Breast epithelium (tissue), 4 donors: ENCODE data around the gene ATP2B1. TPM values are rescaled to one million over a fixed set of nuclear protein-coding genes. Genes with fewer than 3 reads are reported as not detected.
A peak's percentile ranks its signal among the peaks of the same experiment; 100 is the strongest.

Experiments
- DNase-seq, 2 donors: peaks; one replicate each; pipeline ENCODE4 v3.0.0-alpha.2; 2019; ENCODE audit warnings: low spot score in 2 of 2
- H3K27ac ChIP-seq, 2 donors: fragments of 200-600 bp; sonication (generic) in 1 of 2; one replicate each; pipeline ENCODE4 v1.5.1; 2016 to 2019; ENCODE audit warnings: mild to moderate bottlenecking in 1 of 2
- H3K27me3 ChIP-seq, 2 donors: fragments of 200-600 bp; sonication (generic) in 1 of 2; one replicate each; pipeline versions ENCODE4 v1.5.1 to v1.6.0; 2017 to 2019; ENCODE audit warnings: control low read depth in 1 of 2, mild to moderate bottlenecking in 1 of 2
- H3K36me3 ChIP-seq: fragments of 200-600 bp; one replicate; pipeline ENCODE4 v1.5.1; 2019
- H3K4me1 ChIP-seq, 2 donors: fragments of 200-600 bp; sonication (generic); one replicate each; pipeline ENCODE4 v1.5.1; 2016 to 2019; ENCODE audit warnings: control low read depth in 1 of 2
- H3K4me3 ChIP-seq, 3 donors: fragments of 200-600 bp; sonication (generic); 1 replicate in 2 of 3; 2 replicates in 1 of 3; pipeline ENCODE4 v1.5.1; 2016 to 2019; ENCODE audit warnings: mild to moderate bottlenecking in 3 of 3, moderate library complexity in 2 of 3
- H3K9me3 ChIP-seq, 2 donors: fragments of 200-600 bp; sonication (generic) in 1 of 2; one replicate each; pipeline ENCODE4 v1.5.1; 2016 to 2019; ENCODE audit warnings: control low read depth in 1 of 2
- CTCF ChIP-seq, 3 donors: fragments of 450-650 bp; IDR thresholded peaks; one replicate each; pipeline ENCODE4 v1.5.1; 2016 to 2017; ENCODE audit warnings: antibody characterized with exemption in 3 of 3, mild to moderate bottlenecking in 3 of 3, moderate library complexity in 3 of 3
- POLR2A ChIP-seq: fragments of 450-650 bp; IDR thresholded peaks from one replicate; pipeline ENCODE4 v1.6.1; 2016; ENCODE audit warnings: antibody characterized with exemption, mild to moderate bottlenecking, moderate library complexity
- POLR2AphosphoS5 ChIP-seq, 3 donors: sonication (generic); formaldehyde crosslinking; IDR thresholded peaks; one replicate each; pipeline ENCODE4 v1.6.1; 2017; ENCODE audit warnings: antibody characterized with exemption in 3 of 3
- intact Hi-C: fragments of 100-400 bp; cut with DNase I; formaldehyde crosslinking; loops from one replicate; pipeline ENCODE4 v1.15.1; 2023; ENCODE audit warnings: low total_unique reads
- total RNA-seq, 3 donors: library from RNA; depleted of rRNA; stranded (reverse); fragments of >200 nt; gene quantifications; one replicate each; pipeline ENCODE4 v1.1.0, GENCODE V29; 2016

The ATP2B1 gene
- total RNA-seq, 3 donors from 2014 or later, result 40.3 to 76.8 (median 54.6) TPM

GRCh38 chr12:89710873-89711750 is 2.5 kb upstream of the ATP2B1 start:
- TF ChIP-seq CTCF (IDR thresholded peaks at IDR 0.05) (no peak), POLR2AphosphoS5 (IDR thresholded peaks at IDR 0.05) (no peak), POLR2A (no peak)
- H3K27me3 ChIP-seq, result no peaks in the 10 kb centered on the region
- DNase-seq, result no peak
- peaks cover 0 to 4% of the 10 kb centered on the region in 2 donors for H3K9me3 ChIP-seq
- peak overlapping the region in 1 of 2 donors; percentile 97 for H3K27ac ChIP-seq
- H3K36me3 ChIP-seq, result no peaks in the 10 kb centered on the region
- intact Hi-C loops, result loop anchor here (5.0 to 10.0 kb wide), 2 partner anchors 146 to 266 kb away; no protein-coding TSS in a partner anchor
- H3K4me3 ChIP-seq, result peak overlapping the region in 2 of 3 donors; percentile 82 to 91
- no peaks in the 10 kb centered on the region for H3K4me1 ChIP-seq

GRCh38 chr12:89709995-89710872 is 1.6 kb upstream of the ATP2B1 start:
- intact Hi-C loops, result loop anchor here (5.0 to 10.0 kb wide), 3 partner anchors 145 to 1457 kb away; no protein-coding TSS in a partner anchor

GRCh38 chr12:89709157-89709994 is 738 bp upstream of the ATP2B1 start:
- intact Hi-C loops, result loop anchor here (5.0 kb wide), 1 partner anchor 1458 kb away; no protein-coding TSS in a partner anchor
- peak; percentile 98 to 99 for DNase-seq
- TF ChIP-seq POLR2AphosphoS5 (IDR thresholded peaks at IDR 0.05) (peak; percentile 90 to 97 (median 95)), CTCF (IDR thresholded peaks at IDR 0.05) (no peak), POLR2A (peak; percentile 92)

More at GRCh38 chr12:89709995-89710872, 1.6 kb upstream of the ATP2B1 start:
- Histone ChIP-seq H3K36me3 (no peaks in the 10 kb centered on the region), H3K4me1 (no peaks in the 10 kb centered on the region), H3K9me3 (peaks cover 0 to 3% of the 10 kb centered on the region in 2 donors), H3K4me3 (peak overlapping the region; percentile 82 to 91 (median 89)), H3K27me3 (no peaks in the 10 kb centered on the region), H3K27ac (peak overlapping the region; percentile 95 to 97)
- TF ChIP-seq POLR2A, result no peak
- TF ChIP-seq CTCF (IDR thresholded peaks at IDR 0.05), result peak in 1 of 3 donors; percentile 16
- peak; percentile 24 to 65 for DNase-seq

GRCh38 chr12:89707703-89708564 is 704 bp downstream of the ATP2B1 start:
- Histone ChIP-seq H3K4me3 (peak overlapping the region; percentile 82 to 91 (median 89)), H3K27ac (peak overlapping the region; percentile 95 to 97), H3K27me3 (no peaks in the 10 kb centered on the region), H3K9me3 (no peaks in the 10 kb centered on the region), H3K4me1 (no peaks in the 10 kb centered on the region), H3K36me3 (no peaks in the 10 kb centered on the region)
- peak; percentile 26 to 58 for DNase-seq
- TF ChIP-seq CTCF (IDR thresholded peaks at IDR 0.05) (peak in 1 of 3 donors; percentile 19), POLR2AphosphoS5 (IDR thresholded peaks at IDR 0.05) (no peak)
- intact Hi-C loops, result loop anchor here (5.0 kb wide), 1 partner anchor 1459 kb away; no protein-coding TSS in a partner anchor

More at GRCh38 chr12:89709157-89709994, 738 bp upstream of the ATP2B1 start:
- Histone ChIP-seq H3K4me1 (no peaks in the 10 kb centered on the region), H3K27ac (peak overlapping the region; percentile 95 to 97), H3K4me3 (peak overlapping the region; percentile 82 to 91 (median 89)), H3K9me3 (no peaks in the 10 kb centered on the region), H3K36me3 (no peaks in the 10 kb centered on the region), H3K27me3 (no peaks in the 10 kb centered on the region)
